ENCODE measurements around the gene RPS15.
"Not testable (repeated sequence)": the region's sequence is repeated elsewhere in the genome, so short reads cannot be mapped to it uniquely, and the experiment has no call there.

The RPS15 gene

DNA sequence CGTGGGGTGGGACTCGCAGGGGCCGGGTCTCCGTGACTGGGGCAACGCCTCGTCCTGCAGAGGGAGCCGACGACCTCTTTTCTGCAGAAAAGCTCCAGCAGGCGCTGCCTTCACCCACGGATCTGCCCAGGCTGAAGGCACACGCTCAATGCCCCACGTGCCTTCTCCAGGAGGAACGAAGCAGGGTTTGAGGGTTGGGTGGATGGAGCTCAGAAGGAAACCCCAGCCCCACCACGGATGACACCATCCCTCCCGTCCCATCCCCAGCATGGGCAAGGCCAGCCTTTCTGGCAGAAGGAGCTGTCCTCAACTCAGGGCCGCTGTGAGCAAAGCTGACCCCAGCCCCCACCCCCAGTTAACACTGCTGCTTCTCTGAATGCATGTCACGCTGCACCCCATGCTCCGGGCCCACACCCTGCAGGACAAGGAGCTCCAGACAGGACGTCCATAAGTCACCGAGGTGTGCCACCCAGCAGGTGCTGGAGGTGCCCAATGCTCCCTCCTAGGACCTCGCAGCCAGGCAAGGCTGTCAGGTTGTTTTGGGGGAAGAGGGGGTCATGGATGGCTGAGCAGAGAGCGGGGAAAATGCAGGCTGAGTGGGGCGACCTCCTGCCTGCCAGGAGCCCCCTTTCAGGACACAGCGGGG, 33.4 kb downstream of the RPS15 start:
- DNase-seq: no peak

DNA sequence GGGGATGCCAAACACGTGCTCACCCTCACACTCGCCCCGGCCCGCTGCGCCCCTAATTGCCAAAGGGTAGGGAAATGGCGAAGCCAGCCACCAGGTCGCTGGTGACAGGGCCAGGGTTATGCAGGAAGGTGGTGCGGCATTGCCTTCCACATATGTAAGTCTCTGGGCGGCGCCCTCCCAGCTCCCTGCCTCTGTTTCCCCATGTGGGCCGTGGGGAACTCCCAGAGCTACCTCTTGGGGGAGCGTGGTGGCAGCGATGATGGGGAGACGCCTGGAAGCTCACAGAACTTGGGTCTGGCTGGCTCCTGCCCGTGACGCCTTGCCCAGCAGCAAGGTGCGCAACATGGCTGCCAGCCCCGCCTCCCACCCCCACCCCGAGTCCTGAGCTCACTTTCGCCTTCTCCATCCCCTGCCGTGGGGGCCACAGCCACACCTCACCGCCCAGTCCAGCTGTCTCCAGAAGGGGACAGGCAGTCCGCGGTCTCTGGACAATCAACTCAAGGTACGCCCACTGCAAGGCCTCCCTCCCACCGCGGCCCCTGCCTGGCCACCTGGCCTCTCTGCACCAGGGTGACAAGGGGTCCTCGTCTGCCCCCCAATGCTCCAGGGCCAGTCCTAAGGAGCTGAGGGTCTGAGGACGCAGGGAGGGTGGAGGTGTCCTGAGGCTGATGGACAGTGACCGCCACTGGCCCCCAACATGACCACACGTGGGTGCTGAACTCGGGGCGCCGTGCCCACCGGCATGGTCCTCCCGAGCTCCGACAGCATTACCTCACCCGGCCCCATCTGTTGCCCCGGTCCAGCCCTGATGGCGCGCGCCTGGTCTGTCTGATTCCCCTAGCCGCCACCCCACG, 34.3 kb downstream of the RPS15 start:
- no peak for DNase-seq

DNA sequence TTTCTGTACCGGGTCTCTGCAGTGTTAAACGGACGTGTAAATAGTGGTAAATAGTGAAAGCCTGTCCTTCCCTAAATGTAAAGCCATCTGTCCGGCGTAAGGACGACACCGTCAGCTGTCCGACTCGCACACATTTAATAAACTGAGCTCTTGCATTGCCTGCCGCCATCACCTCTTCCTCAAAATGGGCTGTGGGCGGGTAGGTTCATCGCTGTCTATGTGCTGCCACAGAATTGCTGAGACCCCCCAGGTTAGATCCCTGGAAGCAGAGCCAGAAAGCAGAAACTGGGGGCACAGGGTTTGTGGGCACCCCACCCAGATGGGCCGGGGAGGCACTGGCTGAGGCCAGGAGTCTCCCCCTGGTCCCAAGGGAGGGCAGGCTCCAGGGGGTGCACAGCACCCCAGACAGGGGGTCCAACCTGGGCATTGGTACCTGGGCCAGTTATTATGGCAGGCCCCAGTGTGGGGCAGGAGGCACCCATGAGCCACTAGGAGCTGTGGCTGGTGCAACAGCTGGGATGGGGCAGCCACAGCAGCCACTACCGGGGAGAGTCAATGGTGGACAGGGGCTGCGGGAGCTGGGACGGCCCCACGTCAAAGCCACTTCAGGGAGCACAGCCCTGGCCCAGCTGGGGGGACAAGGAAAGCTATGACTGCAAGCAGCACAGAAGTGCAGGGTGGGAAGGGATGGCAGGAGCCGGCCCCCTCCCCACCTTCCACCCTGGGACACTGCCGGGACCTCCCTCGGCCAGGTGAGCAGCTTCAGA, 35.1 kb downstream of the RPS15 start:
- DNase-seq: no peak

GRCh38 chr19:1474011-1474764, 36.0 kb downstream of the RPS15 start:
- no peak for DNase-seq

DNA sequence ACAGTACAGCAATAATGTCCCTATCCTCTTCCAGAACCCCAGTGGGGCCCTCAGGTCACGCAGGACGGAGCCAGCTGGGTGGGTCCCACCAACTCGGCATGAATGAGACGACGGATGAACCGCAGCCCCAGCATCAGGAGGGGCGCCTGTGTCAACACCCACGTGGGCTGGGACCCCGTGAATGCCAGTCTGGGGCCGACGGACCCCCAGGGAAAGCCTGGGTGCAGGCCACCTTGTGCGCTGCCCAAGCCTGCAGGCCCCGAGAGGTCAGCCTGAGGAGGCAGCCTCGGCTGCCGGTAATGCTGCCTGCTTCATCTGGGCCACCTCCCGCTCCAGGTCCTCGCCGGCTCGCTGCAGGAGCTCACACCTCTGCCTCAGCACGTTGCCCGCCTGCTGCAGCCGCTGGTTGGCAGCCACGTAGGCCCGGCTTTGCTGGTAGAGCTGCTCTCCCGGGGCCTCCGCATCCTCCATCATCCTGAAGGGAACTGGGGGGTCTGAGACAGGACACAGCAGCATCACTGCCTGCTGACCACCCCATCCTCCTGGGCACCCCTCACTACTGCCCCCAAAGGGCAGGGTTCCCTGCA, 36.7 kb downstream of the RPS15 start:
- no peak for DNase-seq

- no peak for DNase-seq
These were observed 37.7 kb downstream of the RPS15 start for GRCh38 chr19:1475751-1476437.

DNA sequence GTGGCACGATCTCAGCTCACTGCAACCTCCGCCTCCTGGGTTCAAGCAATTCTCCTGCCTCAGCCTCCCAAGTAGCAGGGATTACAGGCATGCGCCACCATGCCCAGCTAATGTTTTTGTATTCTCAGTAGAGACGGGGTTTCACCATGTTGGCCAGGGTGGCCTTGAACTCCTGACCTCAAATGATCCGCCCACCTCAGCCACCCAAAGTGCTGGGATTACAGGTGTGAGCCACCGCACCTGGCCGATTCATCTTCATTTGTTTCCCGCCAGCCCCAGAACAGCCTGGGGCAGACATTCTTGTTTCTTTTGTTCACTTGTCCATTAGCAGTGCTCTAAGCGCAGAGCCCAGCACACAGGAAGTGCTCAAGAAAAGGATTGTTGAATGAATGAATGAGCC, 38.9 kb downstream of the RPS15 start:
- DNase-seq: not testable (repeated sequence)

DNA sequence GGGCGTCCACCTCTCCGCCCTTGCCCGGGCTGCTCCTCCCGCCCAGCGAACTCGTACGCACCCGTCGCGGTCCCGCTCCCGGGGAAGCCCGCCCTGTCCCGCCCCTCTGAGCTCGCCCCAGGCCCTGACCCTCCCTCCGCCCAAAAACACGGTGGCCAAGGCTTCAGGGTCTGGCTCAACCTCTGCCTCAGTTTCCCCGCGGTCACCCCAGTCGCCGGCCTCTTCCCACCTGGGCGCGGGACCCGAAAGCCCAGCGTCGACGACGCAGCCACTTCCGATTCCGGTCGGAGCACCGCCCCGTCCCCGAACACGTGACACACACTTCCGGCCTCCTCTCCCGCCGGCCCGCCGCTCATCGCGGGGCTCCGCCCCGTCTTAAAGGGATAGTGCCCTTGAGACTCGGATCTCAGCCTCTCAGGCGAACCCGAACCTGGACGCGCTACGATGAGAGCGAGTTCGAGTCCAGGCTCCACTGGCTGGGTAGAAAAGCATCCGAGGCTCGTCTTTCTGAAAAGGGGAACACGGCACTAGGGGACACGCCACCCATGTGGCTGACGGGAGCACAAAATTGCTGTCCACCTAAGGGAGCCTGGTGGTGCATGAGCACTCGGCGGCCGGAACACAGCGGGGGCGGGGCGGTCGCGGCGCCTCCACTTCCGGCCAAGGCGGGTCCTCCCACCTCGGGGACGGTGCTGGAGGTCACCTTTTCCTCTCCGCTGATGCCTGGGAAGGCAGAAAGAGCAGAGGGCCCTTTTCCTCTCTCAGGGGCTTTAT, 40.9 kb downstream of the RPS15 start, which contains the start of gene C19orf25:
TSS of gene C19orf25 (minus strand) at position 282 of the 774 bp plus-strand sequence. CDS start 312 bp downstream, outside the sequence.
- peak; percentile 89 for DNase-seq

- no peak for DNase-seq
These were observed 43.2 kb downstream of the RPS15 start for GRCh38 chr19:1481224-1481892.

DNA sequence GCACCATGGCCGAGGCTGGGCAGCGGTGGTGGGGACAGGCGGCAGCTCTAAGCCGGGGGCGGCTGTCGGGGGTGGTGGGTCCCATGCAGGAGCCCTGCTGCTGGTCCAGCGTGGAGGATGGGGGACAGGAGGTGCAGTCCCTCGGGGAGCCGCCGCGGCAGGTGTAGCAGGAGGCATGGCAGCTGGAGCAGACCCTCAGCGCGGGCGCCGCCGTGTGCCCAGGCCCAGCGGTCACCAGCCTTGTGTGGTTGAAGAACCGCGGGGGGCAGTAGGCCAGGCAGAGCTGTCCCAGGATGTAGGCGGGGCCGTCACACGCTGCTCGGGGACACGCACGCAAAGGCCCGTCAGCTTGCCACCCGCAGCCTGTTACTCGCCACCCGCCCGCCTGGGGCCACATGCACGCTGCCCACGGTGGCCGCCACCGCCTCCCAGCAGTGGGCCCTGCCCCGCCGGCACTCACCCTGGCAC, 43.7 kb downstream of the RPS15 start:
- DNase-seq: no peak

GRCh38 chr19:1482361-1483130, 44.4 kb downstream of the RPS15 start:
- DNase-seq: no peak

- no peak for DNase-seq
These were observed 45.2 kb downstream of the RPS15 start for GRCh38 chr19:1483131-1483978.

DNA sequence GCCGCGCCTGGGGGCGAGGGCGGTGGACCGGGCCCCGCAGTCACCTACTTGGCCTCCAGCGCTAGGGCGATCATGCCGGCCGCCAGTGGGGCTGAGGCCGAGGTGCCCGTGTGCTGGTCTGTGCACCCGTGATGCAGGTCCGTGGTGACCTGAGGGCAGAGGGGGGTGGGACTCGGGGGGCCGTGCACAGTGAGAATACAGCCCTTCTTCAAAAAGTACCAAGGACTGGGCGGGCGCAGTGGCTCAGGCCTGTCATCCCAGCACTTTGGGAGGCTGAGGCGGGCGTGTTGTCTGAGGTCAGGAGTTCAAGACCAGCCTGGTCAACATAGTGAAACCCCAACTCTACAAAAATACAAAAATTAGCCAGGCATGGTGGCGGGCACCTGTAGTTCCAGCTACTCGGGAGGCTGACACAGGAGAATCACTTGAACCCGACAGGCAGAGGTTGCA, 45.8 kb downstream of the RPS15 start:
- DNase-seq: no peak

DNA sequence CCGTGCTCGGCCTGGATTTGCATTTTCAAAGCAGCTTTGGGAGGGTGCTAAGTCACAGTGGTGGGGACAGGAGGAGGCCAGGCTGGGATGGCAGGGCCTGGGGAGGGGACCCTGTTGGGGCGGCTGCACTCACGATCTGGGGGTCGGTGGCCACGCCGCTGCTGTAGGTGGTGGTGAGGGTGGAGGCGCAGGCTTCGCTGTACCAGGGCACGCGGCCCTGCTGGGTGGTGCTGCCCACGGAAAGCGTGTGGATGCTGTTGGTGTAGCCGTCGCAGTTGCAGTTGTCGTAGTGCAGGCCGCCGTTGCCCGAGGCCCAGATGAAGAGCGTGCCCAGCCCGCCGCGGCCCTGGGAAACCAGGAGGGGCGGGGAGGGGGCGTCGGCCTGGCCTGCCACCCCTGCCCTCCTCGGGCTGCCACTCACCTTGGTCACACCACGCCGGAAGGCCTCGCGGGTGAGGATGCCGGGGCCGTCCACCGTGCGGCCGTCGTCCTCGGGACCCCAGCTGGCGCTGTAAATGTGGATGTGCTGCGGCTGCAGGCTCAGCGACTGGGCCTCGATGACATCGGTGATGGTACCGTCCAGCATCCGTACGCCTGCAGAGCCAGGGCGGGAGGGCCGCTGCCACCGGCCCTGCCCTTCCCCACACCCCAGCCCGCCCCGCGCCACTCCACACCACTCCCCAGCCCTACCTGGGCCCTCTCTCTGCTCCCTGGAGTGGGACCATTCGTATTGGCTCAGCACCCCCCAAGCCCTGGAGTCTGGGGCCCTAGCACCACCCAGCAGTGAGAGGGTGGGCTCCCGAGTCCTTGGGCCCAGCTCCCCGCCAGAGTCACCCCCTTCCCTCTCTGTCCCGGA, 48.8 kb downstream of the RPS15 start:
- no peak for DNase-seq

GRCh38 chr19:1487576-1488281, 49.5 kb downstream of the RPS15 start:
- no peak for DNase-seq

DNA sequence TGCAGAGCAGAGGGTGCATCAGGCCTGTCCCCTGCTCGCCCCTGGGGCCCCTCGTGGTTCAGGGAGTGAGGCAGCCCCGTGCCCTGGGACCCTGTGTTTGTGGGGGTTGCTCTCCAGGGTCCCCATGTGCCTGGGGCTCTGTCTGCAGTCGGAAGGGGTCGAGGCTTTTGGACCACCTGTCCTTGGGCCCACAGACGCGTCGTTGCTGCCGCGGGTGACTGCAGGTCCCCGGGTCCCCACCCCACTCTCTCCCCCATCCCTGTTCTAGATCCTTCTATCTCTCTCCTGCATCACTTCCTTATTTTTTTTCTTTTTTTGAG, 50.0 kb downstream of the RPS15 start:
- no peak for DNase-seq
